Endothelial cell of umbilical vein (primary cell): ENCODE data around the gene KRTAP4-12. TPM values are rescaled to one million over a fixed set of nuclear protein-coding genes. Genes with fewer than 3 reads are reported as not detected.

ENCODE experiments used
- BruUV-seq: library from RNA; stranded (reverse); fragments of 400-500 nt; replicated peaks from 2 replicates; lab custom pipeline; 2021; lab: Mats Ljungman, UMichigan
- CTCF ChIA-PET: fragments of 300-600, 350-600 bp; sonication (Branson Sonifier 250); formaldehyde crosslinking; loops from one replicate; lab custom pipeline; 2021; ENCODE audit warnings: antibody characterized with exemption, inconsistent platforms; lab: Charles Lee
- POLR2A ChIA-PET: fragments of 300-600, 350-600 bp; sonication (Branson Sonifier 250); formaldehyde crosslinking; loops from one replicate; lab custom pipeline; 2021; ENCODE audit warnings: antibody characterized with exemption, inconsistent platforms; lab: Charles Lee
- DNase-seq: peaks from one replicate; pipeline ENCODE4 v3.0.0-alpha.2; 2011; ENCODE audit warnings: low read depth, low spot score
- FAIRE-seq: peaks from 2 replicates; lab custom pipeline; 2011; peaks lifted over from hg19 to GRCh38; lab: Jason Lieb, UNC
- H2AFZ ChIP-seq: 2 replicates; pipeline ENCODE4 v1.6.0; 2012; ENCODE audit warnings: low read depth, low read length, control low read depth, inconsistent platforms
- H3K27ac ChIP-seq: 2 replicates; pipeline ENCODE4 v1.5.1; 2011; ENCODE audit warnings: low read depth, mild to moderate bottlenecking, control low read depth, low read length, moderate library complexity; ENCODE audit not compliant: insufficient read depth
- H3K27me3 ChIP-seq, 2 experiments: 2 replicates each; pipeline versions ENCODE4 v1.6.0 to v1.6.1; 2011; ENCODE audit warnings: low read length in 2 of 2, mixed read lengths in 1 of 2; ENCODE audit not compliant: control insufficient read depth in 2 of 2, insufficient read depth in 2 of 2
- H3K36me3 ChIP-seq, 2 experiments: 2 replicates in 1 of 2; 3 replicates in 1 of 2; pipeline ENCODE4 v1.5.1; 2011; ENCODE audit warnings: low read length in 2 of 2, mild to moderate bottlenecking in 1 of 2, moderate library complexity in 1 of 2; ENCODE audit not compliant: control insufficient read depth in 2 of 2, insufficient read depth in 2 of 2; ENCODE audit errors: extremely low read depth in 1 of 2
- H3K4me1 ChIP-seq: 3 replicates; pipeline ENCODE4 v1.5.1; 2011; ENCODE audit warnings: mild to moderate bottlenecking, low read length; ENCODE audit not compliant: control insufficient read depth, insufficient read depth; ENCODE audit errors: extremely low read depth
- H3K4me2 ChIP-seq: 2 replicates; pipeline ENCODE4 v1.6.1; 2011; ENCODE audit warnings: low read length, control low read depth, mixed read lengths; ENCODE audit not compliant: insufficient read depth
- H3K4me3 ChIP-seq, 3 experiments: fragments of 200-600 bp in 1 of 3; sonication (generic), shearing (Covaris generic) in 1 of 3; replicated peaks in 1 of 3; 2 replicates each; pipeline ENCODE4 v1.5.1; 2011 to 2016; ENCODE audit warnings: control low read depth in 3 of 3, low read length in 3 of 3, mild to moderate bottlenecking in 2 of 3, inconsistent platforms in 1 of 3, low read depth in 1 of 3, moderate library complexity in 1 of 3; ENCODE audit not compliant: insufficient read depth in 1 of 3
- H3K79me2 ChIP-seq: 2 replicates; pipeline ENCODE4 v1.6.0; 2012; ENCODE audit warnings: low read length, inconsistent platforms; ENCODE audit not compliant: control insufficient read depth, insufficient read depth
- H3K9ac ChIP-seq: replicated peaks from 2 replicates; pipeline ENCODE3; 2011; ENCODE audit warnings: low read length, control low read depth; ENCODE audit not compliant: insufficient read depth; ENCODE audit errors: extremely low read depth
- H3K9me1 ChIP-seq: replicated peaks from 3 replicates; pipeline ENCODE4 v1.6.0; 2011; ENCODE audit warnings: mild to moderate bottlenecking, low read length; ENCODE audit not compliant: control insufficient read depth, insufficient read depth; ENCODE audit errors: extremely low read depth
- H3K9me3 ChIP-seq: replicated peaks from 2 replicates; pipeline ENCODE4 v1.5.1; 2012; ENCODE audit warnings: low read length, inconsistent platforms; ENCODE audit not compliant: control insufficient read depth, insufficient read depth
- H4K20me1 ChIP-seq: replicated peaks from 2 replicates; pipeline ENCODE3; 2011; ENCODE audit warnings: mild to moderate bottlenecking, low read length; ENCODE audit not compliant: control insufficient read depth, insufficient read depth; ENCODE audit errors: extremely low read depth
- CTCF ChIP-seq, 2 donors: IDR thresholded peaks; 1 replicate in 1 of 2; 2 replicates in 1 of 2; pipeline ENCODE4 v1.5.1; 2011; ENCODE audit warnings: low read length in 2 of 2, mild to moderate bottlenecking in 2 of 2, moderate library complexity in 2 of 2, control low read depth in 1 of 2, inconsistent platforms in 1 of 2, low read depth in 1 of 2; ENCODE audit not compliant: insufficient read depth in 1 of 2; ENCODE audit errors: extremely low read depth in 1 of 2
- EZH2 ChIP-seq: IDR thresholded peaks from 2 replicates; pipeline ENCODE4 v1.6.1; 2012; ENCODE audit warnings: borderline replicate concordance, low read depth, mild to moderate bottlenecking, moderate library complexity, low read length, inconsistent platforms; ENCODE audit not compliant: severe bottlenecking
- FOS ChIP-seq: IDR thresholded peaks from 2 replicates; pipeline ENCODE4 v1.6.1; 2011; ENCODE audit warnings: mild to moderate bottlenecking, low read length, moderate library complexity, borderline replicate concordance; ENCODE audit not compliant: insufficient read depth
- GATA2 ChIP-seq: IDR thresholded peaks from 2 replicates; pipeline ENCODE4 v1.7.0; 2011; ENCODE audit warnings: low read depth, mild to moderate bottlenecking, moderate library complexity, mixed read lengths, low read length; ENCODE audit not compliant: insufficient read length, insufficient read depth
- JUN ChIP-seq: IDR thresholded peaks from 2 replicates; pipeline ENCODE4 v1.6.1; 2011; ENCODE audit warnings: borderline replicate concordance, low read depth; ENCODE audit not compliant: insufficient read length, insufficient read depth
- MYC ChIP-seq: IDR thresholded peaks from one replicate; pipeline ENCODE4 v1.6.1; 2011; ENCODE audit warnings: mild to moderate bottlenecking, low read depth, low read length
- POLR2A ChIP-seq: IDR thresholded peaks from 2 replicates; pipeline ENCODE4 v1.6.1; 2012; ENCODE audit warnings: low read depth, mild to moderate bottlenecking, control low read depth, low read length
- POLR2AphosphoS5 ChIP-seq: IDR thresholded peaks from 2 replicates; pipeline ENCODE4 v1.6.1; 2012; ENCODE audit warnings: low read depth, mild to moderate bottlenecking, control low read depth, low read length, moderate library complexity; ENCODE audit not compliant: insufficient read depth
- dilution Hi-C: fragments of 300-500 bp; cut with MboI; formaldehyde crosslinking; loops from one replicate; pipeline ENCODE4 v1.15.0; 2019; ENCODE audit warnings: low sequenced_read_pairs; ENCODE audit not compliant: extremely low pct_ligation_motif_present
- intact Hi-C: fragments of 100-400 bp; cut with micrococcal nuclease; formaldehyde crosslinking; loops from one replicate; pipeline ENCODE4 v1.10.0; 2022
- polyA plus RNA-seq, 4 experiments: library from polyadenylated mRNA; depleted of rRNA in 3 of 4; stranded (reverse) in 3 of 4; unstranded in 1 of 4; fragments of >200 nt; gene quantifications; 2 replicates each; pipeline versions ENCODE4 v1.2.1 to v1.2.3, GENCODE V29; 2011 to 2012; ENCODE audit warnings: missing spikeins in 1 of 4
- total RNA-seq: library from RNA; stranded (reverse); gene quantifications from 2 replicates; pipeline ENCODE4 v1.2.3, GENCODE V29; 2021
- TF ChIP-seq, protein P1 (sequence below): IDR thresholded peaks from 2 replicates; pipeline ENCODE4 v1.6.1; 2011; ENCODE audit not compliant: insufficient read depth, insufficient read length

The KRTAP4-12 gene
- total and polyA plus RNA-seq, 2 donors (not counting 3 experiments of a cell fraction or from before 2014, with no cell fraction given), result not detected

GRCh38 chr17:41127371-41127770 is 3.4 kb upstream of the KRTAP4-12 start:
- BruUV-seq, result no TSS peak
- POLR2A ChIA-PET, result no interaction called here

GRCh38 chr17:41126412-41126811 is 2.4 kb upstream of the KRTAP4-12 start:
- H3K4me3 ChIP-seq, result no peak overlapping the region
- H3K9me3 ChIP-seq, result no peaks in the 10 kb centered on the region
- no peak overlapping the region for H3K27ac ChIP-seq
- dilution Hi-C loops, result no loop called here
- intact Hi-C loops, result no loop called here
- ChIA-PET POLR2A (no interaction called here), CTCF (no interaction called here)
- BruUV-seq, result no TSS peak
- TF ChIP-seq, protein P1, sequence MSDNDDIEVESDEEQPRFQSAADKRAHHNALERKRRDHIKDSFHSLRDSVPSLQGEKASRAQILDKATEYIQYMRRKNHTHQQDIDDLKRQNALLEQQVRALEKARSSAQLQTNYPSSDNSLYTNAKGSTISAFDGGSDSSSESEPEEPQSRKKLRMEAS, result no peak
- no peak for TF ChIP-seq POLR2A
- TF ChIP-seq GATA2, result no peak
- no peak for TF ChIP-seq POLR2AphosphoS5
- TF ChIP-seq JUN, result no peak
- no peak for TF ChIP-seq CTCF (IDR thresholded peaks at IDR 0.05; ENCODE audit: extremely low read depth in 1 of 2, insufficient read depth in 1 of 2, low read depth in 1 of 2, low read length in 2 of 2)
- TF ChIP-seq MYC, result no peak
- TF ChIP-seq FOS, result no peak
- TF ChIP-seq EZH2, result no peak
- no peaks in the 10 kb centered on the region for H3K36me3 ChIP-seq
- H3K4me2 ChIP-seq, result no peak overlapping the region
- H3K4me1 ChIP-seq, result no peaks in the 10 kb centered on the region
- H3K9ac ChIP-seq, result no peak overlapping the region
- no peak for FAIRE-seq
- no peaks in the 10 kb centered on the region for H3K79me2 ChIP-seq
- no peak overlapping the region for H2AFZ ChIP-seq
- H4K20me1 ChIP-seq, result no peaks in the 10 kb centered on the region
- DNase-seq, result no peak
- H3K27me3 ChIP-seq, result peaks cover 0 to 3% of the 10 kb centered on the region in 2 experiments
- H3K9me1 ChIP-seq, result no peaks in the 10 kb centered on the region

More at GRCh38 chr17:41127371-41127770, 3.4 kb upstream of the KRTAP4-12 start:
- Histone ChIP-seq H3K79me2 (no peaks in the 10 kb centered on the region), H3K27me3 (peaks cover 0 to 3% of the 10 kb centered on the region in 2 experiments), H3K4me1 (no peaks in the 10 kb centered on the region), H3K9me1 (no peaks in the 10 kb centered on the region), H3K4me3 (no peak overlapping the region), H3K9me3 (no peaks in the 10 kb centered on the region), H2AFZ (no peak overlapping the region), H3K9ac (no peak overlapping the region), H4K20me1 (no peaks in the 10 kb centered on the region), H3K27ac (no peak overlapping the region), H3K4me2 (no peak overlapping the region), H3K36me3 (no peaks in the 10 kb centered on the region)
- CTCF ChIA-PET, result no interaction called here
- no peak for FAIRE-seq
- intact Hi-C loops, result no loop called here
- TF ChIP-seq POLR2AphosphoS5 (no peak), MYC (no peak), FOS (no peak), JUN (no peak), EZH2 (no peak), POLR2A (no peak)
- dilution Hi-C loops, result no loop called here
- DNase-seq, result no peak
